Measurements from ENCODE around the gene PPIE.

The PPIE gene

GRCh38 chr1:39701049-39701439 lies 37.6 kb upstream of the PPIE start:
- H3K27ac Mint-ChIP-seq: no peak overlapping the region
- H3K4me1 Mint-ChIP-seq (ENCODE audit: low read depth): peaks cover 5% of the 10 kb centered on the region
- H3K4me3 Mint-ChIP-seq: no peak overlapping the region
- H3K36me3 Mint-ChIP-seq (ENCODE audit: low read depth): no peaks in the 10 kb centered on the region
- H3K27me3 Mint-ChIP-seq: peaks cover 28% of the 10 kb centered on the region
- H3K9me3 Mint-ChIP-seq: no peaks in the 10 kb centered on the region
- intact Hi-C loops (cut with micrococcal nuclease): no loop called here

GRCh38 chr1:39704757-39705156 lies 33.9 kb upstream of the PPIE start:
- intact Hi-C loops (cut with micrococcal nuclease): no loop called here
- no peaks in the 10 kb centered on the region for H3K9me3 Mint-ChIP-seq
- no peak overlapping the region for H3K4me3 Mint-ChIP-seq
- H3K27me3 Mint-ChIP-seq: peaks cover 6% of the 10 kb centered on the region
- H3K4me1 Mint-ChIP-seq (ENCODE audit: low read depth): peaks cover 5% of the 10 kb centered on the region
- no peak overlapping the region for H3K27ac Mint-ChIP-seq
- H3K36me3 Mint-ChIP-seq (ENCODE audit: low read depth): no peaks in the 10 kb centered on the region

GRCh38 chr1:39707506-39707905 lies 31.2 kb upstream of the PPIE start:
- Mint-ChIP-seq H3K4me1 (ENCODE audit: low read depth) (no peaks in the 10 kb centered on the region), H3K4me3 (no peak overlapping the region), H3K27me3 (peaks cover 2% of the 10 kb centered on the region), H3K36me3 (ENCODE audit: low read depth) (no peaks in the 10 kb centered on the region), H3K9me3 (no peaks in the 10 kb centered on the region), H3K27ac (no peak overlapping the region)
- intact Hi-C loops (cut with micrococcal nuclease): no loop called here

- Mint-ChIP-seq H3K9me3 (no peaks in the 10 kb centered on the region), H3K4me3 (no peak overlapping the region), H3K4me1 (ENCODE audit: low read depth) (peaks cover 7% of the 10 kb centered on the region), H3K27ac (no peak overlapping the region), H3K36me3 (ENCODE audit: low read depth) (no peaks in the 10 kb centered on the region), H3K27me3 (peaks cover 8% of the 10 kb centered on the region)
- intact Hi-C loops (cut with micrococcal nuclease): no loop called here
These were observed 27.3 kb upstream of the PPIE start for GRCh38 chr1:39711104-39711965.

GRCh38 chr1:39711966-39712340 lies 26.7 kb upstream of the PPIE start:
- peaks cover 11% of the 10 kb centered on the region for H3K27me3 Mint-ChIP-seq
- no peaks in the 10 kb centered on the region for H3K36me3 Mint-ChIP-seq (ENCODE audit: low read depth)
- peaks cover 7% of the 10 kb centered on the region for H3K4me1 Mint-ChIP-seq (ENCODE audit: low read depth)
- H3K27ac Mint-ChIP-seq: no peak overlapping the region
- no peaks in the 10 kb centered on the region for H3K9me3 Mint-ChIP-seq
- intact Hi-C loops (cut with micrococcal nuclease): no loop called here
- H3K4me3 Mint-ChIP-seq: no peak overlapping the region

GRCh38 chr1:39713557-39713956 lies 25.1 kb upstream of the PPIE start:
- intact Hi-C loops (cut with micrococcal nuclease): no loop called here
- H3K4me1 Mint-ChIP-seq (ENCODE audit: low read depth): peaks cover 7% of the 10 kb centered on the region
- H3K27me3 Mint-ChIP-seq: peaks cover 22% of the 10 kb centered on the region
- no peak overlapping the region for H3K27ac Mint-ChIP-seq
- no peaks in the 10 kb centered on the region for H3K36me3 Mint-ChIP-seq (ENCODE audit: low read depth)
- no peak overlapping the region for H3K4me3 Mint-ChIP-seq
- no peaks in the 10 kb centered on the region for H3K9me3 Mint-ChIP-seq

GRCh38 chr1:39717809-39718208 lies 20.9 kb upstream of the PPIE start:
- Mint-ChIP-seq H3K4me1 (ENCODE audit: low read depth) (peaks cover 7% of the 10 kb centered on the region), H3K9me3 (no peaks in the 10 kb centered on the region), H3K4me3 (no peak overlapping the region), H3K27me3 (peaks cover 27% of the 10 kb centered on the region), H3K36me3 (ENCODE audit: low read depth) (no peaks in the 10 kb centered on the region), H3K27ac (no peak overlapping the region)
- intact Hi-C loops (cut with micrococcal nuclease): no loop called here

- intact Hi-C loops (cut with micrococcal nuclease): loop anchor here (1.0 kb wide), 1 partner anchor 114 kb away; no protein-coding TSS in a partner anchor
- no peaks in the 10 kb centered on the region for H3K4me1 Mint-ChIP-seq (ENCODE audit: low read depth)
- H3K36me3 Mint-ChIP-seq (ENCODE audit: low read depth): no peaks in the 10 kb centered on the region
- H3K4me3 Mint-ChIP-seq: no peak overlapping the region
- peaks cover 35% of the 10 kb centered on the region for H3K27me3 Mint-ChIP-seq
- H3K27ac Mint-ChIP-seq: no peak overlapping the region
- H3K9me3 Mint-ChIP-seq: no peaks in the 10 kb centered on the region
These were observed 18.3 kb upstream of the PPIE start for GRCh38 chr1:39720094-39720999.

GRCh38 chr1:39721664-39722063 lies 17.0 kb upstream of the PPIE start:
- H3K4me1 Mint-ChIP-seq (ENCODE audit: low read depth): no peaks in the 10 kb centered on the region
- no peak overlapping the region for H3K27ac Mint-ChIP-seq
- intact Hi-C loops (cut with micrococcal nuclease): no loop called here
- H3K27me3 Mint-ChIP-seq: peaks cover 43% of the 10 kb centered on the region
- H3K4me3 Mint-ChIP-seq: no peak overlapping the region
- H3K36me3 Mint-ChIP-seq (ENCODE audit: low read depth): no peaks in the 10 kb centered on the region
- no peaks in the 10 kb centered on the region for H3K9me3 Mint-ChIP-seq

GRCh38 chr1:39722495-39722894 lies 16.2 kb upstream of the PPIE start:
- H3K9me3 Mint-ChIP-seq: no peaks in the 10 kb centered on the region
- no peaks in the 10 kb centered on the region for H3K4me1 Mint-ChIP-seq (ENCODE audit: low read depth)
- H3K4me3 Mint-ChIP-seq: no peak overlapping the region
- peaks cover 48% of the 10 kb centered on the region for H3K27me3 Mint-ChIP-seq
- H3K27ac Mint-ChIP-seq: no peak overlapping the region
- intact Hi-C loops (cut with micrococcal nuclease): no loop called here
- H3K36me3 Mint-ChIP-seq (ENCODE audit: low read depth): no peaks in the 10 kb centered on the region

GRCh38 chr1:39726600-39726999 lies 12.1 kb upstream of the PPIE start:
- H3K4me1 Mint-ChIP-seq (ENCODE audit: low read depth): peaks cover 14% of the 10 kb centered on the region
- peaks cover 69% of the 10 kb centered on the region for H3K27me3 Mint-ChIP-seq
- no peak overlapping the region for H3K27ac Mint-ChIP-seq
- no peaks in the 10 kb centered on the region for H3K9me3 Mint-ChIP-seq
- H3K36me3 Mint-ChIP-seq (ENCODE audit: low read depth): no peaks in the 10 kb centered on the region
- H3K4me3 Mint-ChIP-seq: no peak overlapping the region
- intact Hi-C loops (cut with micrococcal nuclease): no loop called here

GRCh38 chr1:39727221-39727931 lies 11.3 kb upstream of the PPIE start:
- peaks cover 68% of the 10 kb centered on the region for H3K27me3 Mint-ChIP-seq
- intact Hi-C loops (cut with micrococcal nuclease): no loop called here
- H3K27ac Mint-ChIP-seq: no peak overlapping the region
- H3K4me1 Mint-ChIP-seq (ENCODE audit: low read depth): peaks cover 14% of the 10 kb centered on the region
- H3K4me3 Mint-ChIP-seq: no peak overlapping the region
- no peaks in the 10 kb centered on the region for H3K9me3 Mint-ChIP-seq
- H3K36me3 Mint-ChIP-seq (ENCODE audit: low read depth): no peaks in the 10 kb centered on the region

- H3K27me3 Mint-ChIP-seq: peaks cover 71% of the 10 kb centered on the region
- no peaks in the 10 kb centered on the region for H3K9me3 Mint-ChIP-seq
- peaks cover 14% of the 10 kb centered on the region for H3K4me1 Mint-ChIP-seq (ENCODE audit: low read depth)
- H3K36me3 Mint-ChIP-seq (ENCODE audit: low read depth): no peaks in the 10 kb centered on the region
- intact Hi-C loops (cut with micrococcal nuclease): no loop called here
- H3K4me3 Mint-ChIP-seq: no peak overlapping the region
- H3K27ac Mint-ChIP-seq: no peak overlapping the region
These were observed 10.8 kb upstream of the PPIE start for GRCh38 chr1:39727932-39728317.

GRCh38 chr1:39729030-39729429 lies 9.7 kb upstream of the PPIE start:
- Mint-ChIP-seq H3K36me3 (ENCODE audit: low read depth) (no peaks in the 10 kb centered on the region), H3K27ac (no peak overlapping the region), H3K9me3 (no peaks in the 10 kb centered on the region), H3K4me3 (no peak overlapping the region), H3K27me3 (peaks cover 79% of the 10 kb centered on the region), H3K4me1 (ENCODE audit: low read depth) (peaks cover 14% of the 10 kb centered on the region)
- intact Hi-C loops (cut with micrococcal nuclease): no loop called here

Measured in dendritic cell treated with granulocyte-macrophage colony-stimulating factor and Interleukin-4, amounts not matched to agents 40 ng/mL and 50 ng/mL, for 4 days (primary cell).